ENCODE measurements around the gene HIGD1B. TPM values are rescaled to one million over a fixed set of nuclear protein-coding genes. Genes with fewer than 3 reads are reported as not detected.
A peak's percentile ranks its signal among the peaks of the same experiment; 100 is the strongest.

Gene HIGD1B
- not detected in 2 replicates for total RNA-seq
- long read RNA-seq: 0 reads

DNA sequence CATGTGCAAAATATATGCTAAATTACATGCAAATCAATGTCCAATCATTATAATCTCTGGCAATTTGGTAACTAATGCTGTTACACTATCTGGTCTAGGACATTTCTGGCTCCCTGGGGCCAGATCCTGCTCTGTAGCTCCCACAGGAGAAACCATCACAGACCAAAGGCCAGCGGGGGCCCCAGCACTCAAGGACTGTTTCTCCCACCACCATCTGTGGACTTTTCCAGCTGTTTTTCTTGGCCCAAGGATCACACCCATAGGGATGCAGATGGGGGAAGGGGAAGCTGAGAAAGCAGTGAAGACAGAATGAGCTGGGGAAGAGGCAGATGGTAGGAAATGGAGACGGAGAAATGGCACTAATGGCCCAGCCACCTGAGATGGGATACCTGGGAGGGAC, at the start of gene HIGD1B:
Gene HIGD1B (plus strand): TSS at position 298 of the 400 bp plus-strand sequence. CDS start 270 bp downstream, outside the sequence.
- no peak within 1 kb of the TSS for H3K4me3 Mint-ChIP-seq (ENCODE audit: unreplicated experiment)
- H3K27ac Mint-ChIP-seq (ENCODE audit: unreplicated experiment): no peak within 1 kb of the TSS
- DNase-seq (ENCODE audit: extremely low spot score, unreplicated experiment): no peak
- no peaks in the 10 kb centered on the region for H3K27me3 Mint-ChIP-seq (ENCODE audit: unreplicated experiment)
- H3K36me3 Mint-ChIP-seq (ENCODE audit: unreplicated experiment): peaks cover 22% of the 10 kb centered on the region
- peaks cover 31% of the 10 kb centered on the region for H3K4me1 Mint-ChIP-seq (ENCODE audit: unreplicated experiment)
- no peaks in the 10 kb centered on the region for H3K9me3 Mint-ChIP-seq (ENCODE audit: unreplicated experiment)
- TF ChIP-seq, protein P1, sequence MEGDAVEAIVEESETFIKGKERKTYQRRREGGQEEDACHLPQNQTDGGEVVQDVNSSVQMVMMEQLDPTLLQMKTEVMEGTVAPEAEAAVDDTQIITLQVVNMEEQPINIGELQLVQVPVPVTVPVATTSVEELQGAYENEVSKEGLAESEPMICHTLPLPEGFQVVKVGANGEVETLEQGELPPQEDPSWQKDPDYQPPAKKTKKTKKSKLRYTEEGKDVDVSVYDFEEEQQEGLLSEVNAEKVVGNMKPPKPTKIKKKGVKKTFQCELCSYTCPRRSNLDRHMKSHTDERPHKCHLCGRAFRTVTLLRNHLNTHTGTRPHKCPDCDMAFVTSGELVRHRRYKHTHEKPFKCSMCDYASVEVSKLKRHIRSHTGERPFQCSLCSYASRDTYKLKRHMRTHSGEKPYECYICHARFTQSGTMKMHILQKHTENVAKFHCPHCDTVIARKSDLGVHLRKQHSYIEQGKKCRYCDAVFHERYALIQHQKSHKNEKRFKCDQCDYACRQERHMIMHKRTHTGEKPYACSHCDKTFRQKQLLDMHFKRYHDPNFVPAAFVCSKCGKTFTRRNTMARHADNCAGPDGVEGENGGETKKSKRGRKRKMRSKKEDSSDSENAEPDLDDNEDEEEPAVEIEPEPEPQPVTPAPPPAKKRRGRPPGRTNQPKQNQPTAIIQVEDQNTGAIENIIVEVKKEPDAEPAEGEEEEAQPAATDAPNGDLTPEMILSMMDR (IDR thresholded peaks at IDR 0.05): no peak

DNA sequence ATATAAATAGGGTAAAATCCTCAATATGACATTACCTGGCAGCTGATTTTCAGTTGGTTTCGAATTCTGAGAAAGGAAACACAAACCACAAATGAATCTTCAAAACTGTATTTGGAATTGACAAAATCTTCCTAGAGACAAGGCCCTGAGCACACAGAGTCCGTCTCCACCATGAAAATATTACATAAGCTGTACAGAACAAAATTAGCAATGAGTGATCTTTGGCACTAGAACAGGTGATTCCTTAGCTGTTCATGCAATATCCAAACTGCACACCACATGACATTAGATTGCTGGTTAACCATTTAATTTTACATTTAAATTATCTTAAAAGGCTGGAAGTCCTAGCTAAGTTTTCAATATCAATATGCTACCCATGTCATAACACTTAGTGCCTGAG, 49.3 kb upstream of the HIGD1B start:
- Mint-ChIP-seq H3K4me1 (ENCODE audit: unreplicated experiment) (peaks cover 38% of the 10 kb centered on the region), H3K36me3 (ENCODE audit: unreplicated experiment) (peaks cover 3% of the 10 kb centered on the region), H3K27me3 (ENCODE audit: unreplicated experiment) (no peaks in the 10 kb centered on the region), H3K4me3 (ENCODE audit: unreplicated experiment) (no peak overlapping the region), H3K27ac (ENCODE audit: unreplicated experiment) (no peak overlapping the region), H3K9me3 (ENCODE audit: unreplicated experiment) (no peaks in the 10 kb centered on the region)
- no peak for DNase-seq (ENCODE audit: extremely low spot score, unreplicated experiment)
- TF ChIP-seq, protein P1 (IDR thresholded peaks at IDR 0.05): no peak

DNA sequence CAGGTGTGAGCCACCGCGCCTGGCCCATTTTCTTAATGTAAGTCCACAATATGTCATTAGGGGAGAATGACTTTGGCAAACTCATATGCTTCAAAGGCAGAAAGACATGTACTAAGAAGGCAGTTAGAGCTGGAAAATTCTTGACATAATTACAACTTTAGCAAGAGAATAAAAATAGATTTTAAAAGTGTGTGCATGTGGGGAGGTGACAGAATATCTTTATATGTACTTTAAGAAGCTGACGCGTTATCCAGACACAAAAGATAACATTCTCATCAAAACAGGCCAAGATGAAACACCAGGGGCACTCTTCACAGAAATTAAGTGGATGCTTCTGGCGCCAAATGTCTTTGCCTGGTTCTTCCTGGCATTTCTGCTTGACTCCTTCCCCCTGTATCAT, 45.8 kb upstream of the HIGD1B start:
- TF ChIP-seq, protein P1 (IDR thresholded peaks at IDR 0.05): no peak
- Mint-ChIP-seq H3K9me3 (ENCODE audit: unreplicated experiment) (no peaks in the 10 kb centered on the region), H3K27me3 (ENCODE audit: unreplicated experiment) (no peaks in the 10 kb centered on the region), H3K36me3 (ENCODE audit: unreplicated experiment) (peaks cover 25% of the 10 kb centered on the region), H3K27ac (ENCODE audit: unreplicated experiment) (peak overlapping the region; percentile 19), H3K4me3 (ENCODE audit: unreplicated experiment) (no peak overlapping the region), H3K4me1 (ENCODE audit: unreplicated experiment) (peaks cover 10% of the 10 kb centered on the region)
- no peak for DNase-seq (ENCODE audit: extremely low spot score, unreplicated experiment)

DNA sequence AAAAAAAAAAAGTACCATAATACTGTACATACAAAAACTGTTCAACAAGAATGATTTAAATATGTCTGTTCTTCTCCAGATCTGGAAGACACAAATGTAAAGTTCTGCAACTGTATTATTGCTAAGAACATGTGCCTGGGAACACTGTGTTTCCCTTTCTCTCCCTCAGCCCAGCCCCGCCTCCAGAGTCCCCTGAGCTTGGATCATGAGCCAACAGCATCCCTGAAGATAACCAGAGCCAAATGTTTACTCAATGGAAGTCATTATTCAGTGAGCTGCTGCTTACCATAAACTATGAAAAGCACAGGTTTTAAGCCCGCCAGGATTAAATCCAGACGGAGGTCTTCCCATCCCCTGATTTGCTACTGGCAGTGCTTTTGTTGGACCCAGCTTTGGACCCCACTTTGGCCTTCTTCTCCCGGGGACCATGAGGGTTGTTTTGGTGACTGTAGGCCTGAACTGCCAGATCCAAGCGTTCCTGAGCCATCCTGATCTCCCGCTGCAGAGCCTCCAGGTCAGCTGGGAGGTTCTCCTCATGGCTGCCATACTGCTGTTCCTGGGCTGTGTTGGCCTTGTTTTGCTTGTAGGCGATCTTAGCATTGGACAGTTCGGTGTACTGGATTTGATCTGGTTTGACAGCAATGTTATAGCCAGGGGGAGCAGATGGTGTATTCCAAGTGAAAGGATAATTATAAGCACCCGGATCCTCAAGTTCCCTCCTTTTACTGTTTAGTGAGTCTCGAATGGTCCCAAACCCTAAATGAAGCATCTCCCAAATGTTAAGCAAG, 43.2 kb upstream of the HIGD1B start:
- DNase-seq (ENCODE audit: extremely low spot score, unreplicated experiment): no peak
- Mint-ChIP-seq H3K4me3 (ENCODE audit: unreplicated experiment) (no peak overlapping the region), H3K4me1 (ENCODE audit: unreplicated experiment) (peaks cover 14% of the 10 kb centered on the region)

More for the DNA sequence above, 43.2 kb upstream of the HIGD1B start:
- H3K36me3 Mint-ChIP-seq (ENCODE audit: unreplicated experiment): peaks cover 25% of the 10 kb centered on the region
- H3K9me3 Mint-ChIP-seq (ENCODE audit: unreplicated experiment): no peaks in the 10 kb centered on the region
- H3K27me3 Mint-ChIP-seq (ENCODE audit: unreplicated experiment): no peaks in the 10 kb centered on the region
- TF ChIP-seq, protein P1 (IDR thresholded peaks at IDR 0.05): no peak
- peak overlapping the region; percentile 27 for H3K27ac Mint-ChIP-seq (ENCODE audit: unreplicated experiment)

All from osteocyte (in vitro differentiated cells).